C4-2B (cell line): Measurements from ENCODE around the gene PRG3.

Experiments
- ZFX ChIP-seq: fragments of 450-650 bp; IDR thresholded peaks from 2 replicates; pipeline ENCODE4 v1.6.1; 2017
- TF ChIP-seq, protein P1 (sequence below): fragments of 450-650 bp; conservative IDR thresholded peaks from 2 replicates; pipeline ENCODE4 v1.5.1; 2017; ENCODE audit warnings: mild to moderate bottlenecking

DNA sequence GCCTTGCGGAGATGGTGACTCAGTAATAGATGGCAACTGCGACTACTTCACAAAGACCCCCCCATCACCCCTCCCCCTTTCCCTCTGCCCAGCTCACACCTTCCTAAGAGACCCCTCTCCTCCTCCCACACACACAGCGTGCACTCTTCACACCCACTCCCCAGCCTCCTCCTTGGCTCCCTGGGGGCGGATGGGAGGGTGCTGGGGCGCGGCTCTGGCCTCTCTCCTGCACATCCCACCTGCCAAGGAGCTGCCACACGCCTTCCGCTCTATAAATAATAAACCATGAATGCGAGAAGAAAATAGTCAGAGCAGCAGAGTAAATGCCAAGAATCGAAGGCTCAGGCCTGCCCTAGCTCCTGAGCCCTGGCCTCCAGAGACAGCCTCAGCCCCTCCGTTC is 38.2 kb downstream of the PRG3 start:
- TF ChIP-seq, protein P1, sequence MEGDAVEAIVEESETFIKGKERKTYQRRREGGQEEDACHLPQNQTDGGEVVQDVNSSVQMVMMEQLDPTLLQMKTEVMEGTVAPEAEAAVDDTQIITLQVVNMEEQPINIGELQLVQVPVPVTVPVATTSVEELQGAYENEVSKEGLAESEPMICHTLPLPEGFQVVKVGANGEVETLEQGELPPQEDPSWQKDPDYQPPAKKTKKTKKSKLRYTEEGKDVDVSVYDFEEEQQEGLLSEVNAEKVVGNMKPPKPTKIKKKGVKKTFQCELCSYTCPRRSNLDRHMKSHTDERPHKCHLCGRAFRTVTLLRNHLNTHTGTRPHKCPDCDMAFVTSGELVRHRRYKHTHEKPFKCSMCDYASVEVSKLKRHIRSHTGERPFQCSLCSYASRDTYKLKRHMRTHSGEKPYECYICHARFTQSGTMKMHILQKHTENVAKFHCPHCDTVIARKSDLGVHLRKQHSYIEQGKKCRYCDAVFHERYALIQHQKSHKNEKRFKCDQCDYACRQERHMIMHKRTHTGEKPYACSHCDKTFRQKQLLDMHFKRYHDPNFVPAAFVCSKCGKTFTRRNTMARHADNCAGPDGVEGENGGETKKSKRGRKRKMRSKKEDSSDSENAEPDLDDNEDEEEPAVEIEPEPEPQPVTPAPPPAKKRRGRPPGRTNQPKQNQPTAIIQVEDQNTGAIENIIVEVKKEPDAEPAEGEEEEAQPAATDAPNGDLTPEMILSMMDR: no peak
- TF ChIP-seq ZFX: no peak
